Caco-2 (cell line): Measurements from ENCODE around the gene ZSWIM1. TPM values are rescaled to one million over a fixed set of nuclear protein-coding genes. Genes with fewer than 3 reads are reported as not detected.

ENCODE experiments used
- BruUV-seq: library from RNA; stranded (reverse); fragments of 400-500 nt; replicated peaks from 2 replicates; lab custom pipeline; 2021; lab: Mats Ljungman, UMichigan
- CTCF ChIA-PET: fragments of 300-600 bp; sonication (Branson Sonifier 250); formaldehyde crosslinking; loops from one replicate; lab custom pipeline; 2022; ENCODE audit warnings: antibody characterized with exemption; lab: Charles Lee
- POLR2A ChIA-PET: fragments of 300-600 bp; sonication (Branson Sonifier 250); formaldehyde crosslinking; loops from one replicate; lab custom pipeline; 2022; ENCODE audit warnings: antibody characterized with exemption; lab: Charles Lee
- DNase-seq, 2 experiments: peaks; one replicate each; pipeline versions ENCODE4 v3.0.0 to v3.0.0-alpha.2; 2020 to 2022
- H3K27me3 ChIP-seq: replicated peaks from 2 replicates; pipeline ENCODE4 v1.6.0; 2011; ENCODE audit warnings: low read length; ENCODE audit not compliant: control insufficient read depth, insufficient read depth
- H3K36me3 ChIP-seq: 2 replicates; pipeline ENCODE4 v1.5.1; 2011; ENCODE audit warnings: low read length; ENCODE audit not compliant: control insufficient read depth, insufficient read depth
- H3K4me1 ChIP-seq: fragments of 250-450 bp; sonication (Bioruptor Pico); 2 replicates; pipeline ENCODE4 v1.5.1; 2020; ENCODE audit warnings: mild to moderate bottlenecking
- H3K4me3 ChIP-seq: 2 replicates; pipeline ENCODE4 v1.5.1; 2011; ENCODE audit warnings: low read depth, mild to moderate bottlenecking, control low read depth, low read length
- H3K9me3 ChIP-seq: fragments of 250-450 bp; sonication (Bioruptor Pico); 2 replicates; pipeline ENCODE4 v1.5.1; 2020; ENCODE audit warnings: mild to moderate bottlenecking, moderate library complexity
- H3K27ac Mint-ChIP-seq: one replicate; pipeline ENCODE4 v1.8.0; 2022; ENCODE audit warnings: mixed read lengths; ENCODE audit not compliant: unreplicated experiment
- H3K27me3 Mint-ChIP-seq: one replicate; pipeline ENCODE4 v1.8.0; 2022; ENCODE audit warnings: mixed read lengths; ENCODE audit not compliant: insufficient read depth, unreplicated experiment
- H3K36me3 Mint-ChIP-seq: one replicate; pipeline ENCODE4 v1.8.0; 2022; ENCODE audit warnings: mild to moderate bottlenecking, mixed read lengths; ENCODE audit not compliant: insufficient read depth, unreplicated experiment
- H3K4me1 Mint-ChIP-seq: one replicate; pipeline ENCODE4 v1.8.0; 2022; ENCODE audit warnings: low read depth, mixed read lengths; ENCODE audit not compliant: unreplicated experiment
- H3K4me3 Mint-ChIP-seq: one replicate; pipeline ENCODE4 v1.8.0; 2022; ENCODE audit warnings: mild to moderate bottlenecking, moderate library complexity, mixed read lengths; ENCODE audit not compliant: unreplicated experiment
- H3K9me3 Mint-ChIP-seq: one replicate; pipeline ENCODE4 v1.8.0; 2022; ENCODE audit warnings: mixed read lengths; ENCODE audit not compliant: unreplicated experiment
- CTCF ChIP-seq, 2 experiments: fragments of 200-600 bp in 1 of 2; IDR thresholded peaks; 1 replicate in 1 of 2; 2 replicates in 1 of 2; pipeline versions ENCODE4 v1.5.1 to v1.8.0; 2011 to 2022; ENCODE audit warnings: antibody characterized with exemption in 1 of 2, control low read depth in 1 of 2, inconsistent platforms in 1 of 2, low read depth in 1 of 2, low read length in 1 of 2, mild to moderate bottlenecking in 1 of 2, moderate library complexity in 1 of 2; ENCODE audit not compliant: insufficient read depth in 1 of 2, severe bottlenecking in 1 of 2, unreplicated experiment in 1 of 2
- intact Hi-C: fragments of 100-400 bp; cut with micrococcal nuclease; formaldehyde crosslinking; loops from one replicate; pipeline ENCODE4 v1.10.0; 2022; ENCODE audit not compliant: unreplicated experiment
- total RNA-seq: library from RNA; stranded (reverse); gene quantifications from 2 replicates; pipeline ENCODE4 v1.2.3, GENCODE V29; 2022

The ZSWIM1 gene
- total RNA-seq, 1 experiment from 2014 or later = 27.3 TPM

- no peak for DNase-seq
- intact Hi-C loops = no loop called here
- no peaks in the 10 kb centered on the region for H3K27me3 ChIP-seq
- no peaks in the 10 kb centered on the region for H3K9me3 ChIP-seq
- peak overlapping the region; percentile 1 for H3K27ac Mint-ChIP-seq
- H3K36me3 ChIP-seq = 0 out of 2 replicates have a peak, but pooled peaks cover 5% of the 10 kb centered on the region
- ChIA-PET POLR2A (interaction anchor here (1.3 to 1.6 kb wide), 3 partner anchors 12 to 25 kb away, joined by 3 to 5 read pairs (median 4); partner anchors contain the start of genes CTSA, NEURL2 and ZSWIM1), CTCF (interaction anchor here (1.0 kb wide), 1 partner anchor 11 kb away, joined by 3 read pairs; the partner anchor contains the start of genes CTSA and NEURL2)
- no peak overlapping the region for H3K4me3 ChIP-seq
- H3K9me3 Mint-ChIP-seq = no peaks in the 10 kb centered on the region
- H3K36me3 Mint-ChIP-seq = peaks cover 13% of the 10 kb centered on the region
- peaks cover 6% of the 10 kb centered on the region for H3K4me1 Mint-ChIP-seq
- no TSS peak for BruUV-seq
- TF ChIP-seq CTCF (IDR thresholded peaks at IDR 0.05; ENCODE audit: insufficient read depth in 1 of 2, low read depth in 1 of 2, low read length in 1 of 2, severe bottlenecking in 1 of 2, unreplicated experiment in 1 of 2) = no peak
- no peaks in the 10 kb centered on the region for H3K4me1 ChIP-seq
- no peak overlapping the region for H3K4me3 Mint-ChIP-seq
- no peaks in the 10 kb centered on the region for H3K27me3 Mint-ChIP-seq
Observed at GRCh38 chr20:45902199-45902701, 21.2 kb downstream of the ZSWIM1 start.

GRCh38 chr20:45904583-45905504, 23.8 kb downstream of the ZSWIM1 start:
- no peak for TF ChIP-seq CTCF (IDR thresholded peaks at IDR 0.05; ENCODE audit: insufficient read depth in 1 of 2, low read depth in 1 of 2, low read length in 1 of 2, severe bottlenecking in 1 of 2, unreplicated experiment in 1 of 2)
- no peaks in the 10 kb centered on the region for H3K36me3 ChIP-seq
- POLR2A ChIA-PET = interaction anchor here (1.0 to 1.2 kb wide), 3 partner anchors 16 to 30 kb away, joined by 3 to 12 read pairs (median 4); partner anchors contain the start of gene PCIF1
- no peak overlapping the region for H3K4me3 ChIP-seq
- no peak for DNase-seq
- BruUV-seq = no TSS peak
- no peaks in the 10 kb centered on the region for H3K9me3 Mint-ChIP-seq
- H3K27me3 Mint-ChIP-seq = no peaks in the 10 kb centered on the region
- CTCF ChIA-PET = interaction anchor here (0.6 to 1.4 kb wide), 6 partner anchors 13 to 65 kb away, joined by 3 to 7 read pairs (median 3); partner anchors contain the start of genes CTSA and NEURL2
- H3K27ac Mint-ChIP-seq = no peak overlapping the region
- no peaks in the 10 kb centered on the region for H3K27me3 ChIP-seq
- peaks cover 5% of the 10 kb centered on the region for H3K36me3 Mint-ChIP-seq
- intact Hi-C loops = no loop called here
- peaks cover 6% of the 10 kb centered on the region for H3K4me1 Mint-ChIP-seq
- no peaks in the 10 kb centered on the region for H3K4me1 ChIP-seq
- no peak overlapping the region for H3K4me3 Mint-ChIP-seq
- H3K9me3 ChIP-seq = no peaks in the 10 kb centered on the region

GRCh38 chr20:45905505-45906079, 24.6 kb downstream of the ZSWIM1 start:
- H3K4me3 ChIP-seq = no peak overlapping the region
- intact Hi-C loops = no loop called here
- ChIA-PET POLR2A (interaction anchor here (0.5 to 1.2 kb wide), 5 partner anchors 16 to 177 kb away, joined by 3 to 12 read pairs (median 3); partner anchors contain the start of gene PCIF1), CTCF (interaction anchor here (0.6 to 1.4 kb wide), 6 partner anchors 14 to 64 kb away, joined by 3 to 7 read pairs (median 3); partner anchors contain the start of genes CTSA and NEURL2)
- no peaks in the 10 kb centered on the region for H3K9me3 ChIP-seq
- no peaks in the 10 kb centered on the region for H3K27me3 ChIP-seq
- Mint-ChIP-seq H3K27me3 (no peaks in the 10 kb centered on the region), H3K27ac (no peak overlapping the region), H3K9me3 (no peaks in the 10 kb centered on the region), H3K4me1 (peaks cover 9% of the 10 kb centered on the region), H3K4me3 (no peak overlapping the region), H3K36me3 (peaks cover 5% of the 10 kb centered on the region)
- no TSS peak for BruUV-seq
- no peak for DNase-seq
- no peak for TF ChIP-seq CTCF (IDR thresholded peaks at IDR 0.05; ENCODE audit: insufficient read depth in 1 of 2, low read depth in 1 of 2, low read length in 1 of 2, severe bottlenecking in 1 of 2, unreplicated experiment in 1 of 2)
- H3K36me3 ChIP-seq = no peaks in the 10 kb centered on the region
- no peaks in the 10 kb centered on the region for H3K4me1 ChIP-seq
